HepG2 (cell line): Measurements from ENCODE around the gene STAP2. TPM values are rescaled to one million over a fixed set of nuclear protein-coding genes. Genes with fewer than 3 reads are reported as not detected.

ENCODE experiments used
- ATAC-seq: fragments of 200-7000 bp; cut with Tn5 transposase; 3 replicates; pipeline ENCODE4 v1.9.1; 2020; ENCODE audit warnings: mild to moderate bottlenecking, moderate library complexity
- BruUV-seq: library from RNA; stranded (reverse); fragments of 400-500 nt; replicated peaks from 2 replicates; lab custom pipeline; 2021; lab: Mats Ljungman, UMichigan
- CTCF ChIA-PET: fragments of 300-600 bp; formaldehyde crosslinking; extraction: SDS; loops from one replicate; lab custom pipeline; 2021; ENCODE audit warnings: low total read pairs, inconsistent platforms, low intra/inter-chr PET ratio; lab: Yijun Ruan, JAX
- POLR2A ChIA-PET: fragments of 350-600 bp; sonication (Branson Sonifier 250); formaldehyde crosslinking; loops from one replicate; lab custom pipeline; 2020; ENCODE audit warnings: antibody characterized with exemption, inconsistent platforms; lab: Yijun Ruan, JAX
- DNase-seq: peaks from one replicate; pipeline ENCODE4 v3.0.0-alpha.2; 2015; ENCODE audit warnings: low spot score
- FAIRE-seq: peaks from 3 replicates; lab custom pipeline; 2011; peaks lifted over from hg19 to GRCh38; lab: Jason Lieb, UNC
- H2AFZ ChIP-seq: one replicate; pipeline ENCODE4 v1.6.1; 2011; ENCODE audit warnings: low read length, inconsistent platforms
- H3K27ac ChIP-seq: fragments of 300-600 bp; 3 replicates; pipeline ENCODE4 v1.8.0; 2011; ENCODE audit warnings: mixed run types, mild to moderate bottlenecking, mixed read lengths, low read length, inconsistent platforms; ENCODE audit not compliant: insufficient read depth; ENCODE audit errors: extremely low read length
- H3K27me3 ChIP-seq, 2 experiments: fragments of 200-600 bp in 1 of 2; 2 replicates in 1 of 2; 3 replicates in 1 of 2; pipeline versions ENCODE4 v1.6.0 to v1.8.0; 2011; ENCODE audit warnings: low read length in 2 of 2, mild to moderate bottlenecking in 2 of 2, moderate library complexity in 2 of 2, inconsistent platforms in 1 of 2; ENCODE audit not compliant: insufficient read depth in 2 of 2, control insufficient read depth in 1 of 2
- H3K36me3 ChIP-seq, 2 experiments: fragments of 200-600 bp in 1 of 2; replicated peaks in 1 of 2; 2 replicates in 1 of 2; 3 replicates in 1 of 2; pipeline versions ENCODE4 v1.5.1 to v1.8.0; 2011; ENCODE audit warnings: low read length in 2 of 2, inconsistent platforms in 1 of 2; ENCODE audit not compliant: insufficient read depth in 2 of 2, control insufficient read depth in 1 of 2
- H3K4me1 ChIP-seq: 2 replicates; pipeline ENCODE4 v1.5.1; 2012; ENCODE audit warnings: low read length, inconsistent platforms; ENCODE audit not compliant: insufficient read depth
- H3K4me2 ChIP-seq: 2 replicates; pipeline ENCODE4 v1.6.0; 2011; ENCODE audit warnings: low read depth, low read length, inconsistent platforms
- H3K4me3 ChIP-seq, 3 experiments: fragments of 200-600 bp in 1 of 3; sonication (generic), shearing (Covaris generic) in 1 of 3; replicated peaks in 1 of 3; 2 replicates each; pipeline ENCODE4 v1.5.1; 2011 to 2016; ENCODE audit warnings: low read length in 3 of 3, inconsistent platforms in 2 of 3, low read depth in 2 of 3, mild to moderate bottlenecking in 2 of 3, control low read depth in 1 of 3, mixed read lengths in 1 of 3; ENCODE audit not compliant: insufficient read depth in 1 of 3
- H3K79me2 ChIP-seq: one replicate; pipeline ENCODE4 v1.6.1; 2011; ENCODE audit warnings: low read length, inconsistent platforms; ENCODE audit not compliant: insufficient read depth
- H3K9ac ChIP-seq: 2 replicates; pipeline ENCODE4 v1.6.0; 2011; ENCODE audit warnings: mild to moderate bottlenecking, low read depth, low read length, inconsistent platforms; ENCODE audit not compliant: insufficient read depth
- H3K9me3 ChIP-seq: 2 replicates; pipeline ENCODE4 v1.5.1; 2012; ENCODE audit warnings: mild to moderate bottlenecking, low read length
- H4K20me1 ChIP-seq: 2 replicates; pipeline ENCODE4 v1.6.0; 2011; ENCODE audit warnings: inconsistent platforms, mild to moderate bottlenecking, low read length, moderate library complexity; ENCODE audit not compliant: insufficient read depth
- ADNP ChIP-seq: sonication (generic); formaldehyde crosslinking; IDR thresholded peaks from 2 replicates; pipeline ENCODE4 v1.4.0; 2020; ENCODE audit warnings: missing genetic modification reagents
- FOXC1 ChIP-seq: sonication (generic); formaldehyde crosslinking; IDR thresholded peaks from 2 replicates; pipeline ENCODE4 v1.8.0; 2022; ENCODE audit warnings: mild to moderate bottlenecking, missing genetic modification reagents, borderline replicate concordance
- POLR2AphosphoS5 ChIP-seq: IDR thresholded peaks from 2 replicates; pipeline ENCODE4 v1.6.1; 2012; ENCODE audit warnings: low read depth, low read length
- POLR2G ChIP-seq: fragments of 200-400 bp; formaldehyde crosslinking; IDR thresholded peaks from 2 replicates; pipeline ENCODE4 v1.6.1; 2018; ENCODE audit warnings: mild to moderate bottlenecking, low read depth, low read length, moderate library complexity
- RBM22 ChIP-seq: fragments of 200-400 bp; formaldehyde crosslinking; optimal IDR thresholded peaks from 2 replicates; pipeline ENCODE3; 2017; ENCODE audit warnings: mild to moderate bottlenecking, low read length, moderate library complexity
- REPIN1 ChIP-seq: sonication (generic); formaldehyde crosslinking; IDR thresholded peaks from 2 replicates; pipeline ENCODE4 v1.8.0; 2022; ENCODE audit warnings: missing genetic modification reagents, low read depth, mild to moderate bottlenecking, borderline replicate concordance
- YY1 ChIP-seq: IDR thresholded peaks from 2 replicates; pipeline ENCODE4 v1.6.1; 2011; ENCODE audit warnings: low read length, low read depth, moderate library complexity, mild to moderate bottlenecking; ENCODE audit not compliant: insufficient read depth, insufficient replicate concordance
- ZNF143 ChIP-seq: sonication (generic); formaldehyde crosslinking; IDR thresholded peaks from 2 replicates; pipeline ENCODE4 v1.4.0; 2020; ENCODE audit warnings: missing genetic modification reagents
- ZNF253 ChIP-seq: sonication (generic); formaldehyde crosslinking; IDR thresholded peaks from 2 replicates; pipeline ENCODE4 v1.8.0; 2022; ENCODE audit warnings: mild to moderate bottlenecking, missing genetic modification reagents, borderline replicate concordance
- ZNF557 ChIP-seq: sonication (generic); formaldehyde crosslinking; IDR thresholded peaks from 2 replicates; pipeline ENCODE4 v1.4.0; 2020; ENCODE audit warnings: missing genetic modification reagents
- ZNF703 ChIP-seq: sonication (generic); formaldehyde crosslinking; IDR thresholded peaks from 2 replicates; pipeline ENCODE4 v1.5.1; 2020; ENCODE audit warnings: missing genetic modification reagents, mild to moderate bottlenecking, moderate library complexity, borderline replicate concordance
- ZNF746 ChIP-seq: sonication (generic); formaldehyde crosslinking; IDR thresholded peaks from 2 replicates; pipeline ENCODE4 v1.8.0; 2022; ENCODE audit warnings: mild to moderate bottlenecking, missing genetic modification reagents
- WGBS: methylation state at CpG from one replicate; pipeline ENCODE4 v1.1.6; 2017; ENCODE audit warnings: low lambda C conversion rate; 5-methylcytosine and 5-hydroxymethylcytosine counted together
- in situ Hi-C: cut with HindIII; loops from 2 replicates; pipeline ENCODE4 v1.10.0; 2017; ENCODE audit warnings: low pct_unique_long_range_greater_than_20kb; ENCODE audit not compliant: extremely low pct_ligation_motif_present
- intact Hi-C: fragments of 100-400 bp; cut with micrococcal nuclease; formaldehyde crosslinking; loops from one replicate; pipeline ENCODE4 v1.10.0; 2022; ENCODE audit not compliant: unreplicated experiment
- polyA plus RNA-seq, 8 experiments: library from polyadenylated mRNA; depleted of rRNA in 3 of 8; stranded (reverse) in 7 of 8; unstranded in 1 of 8; fragments of >200 nt; fragmentation: Illumina TruSeq in 4 of 8; extraction: Trizol in 4 of 8; gene quantifications; 2 replicates each; pipeline versions ENCODE4 v1.2.1 to v1.2.3, GENCODE V29; 2011 to 2016; ENCODE audit warnings: low read depth in 4 of 8, missing spikeins in 1 of 8, mixed read lengths in 1 of 8; ENCODE audit not compliant: insufficient read depth in 1 of 8
- total RNA-seq, 5 experiments: library from RNA; depleted of rRNA; stranded (reverse); fragments of >200 nt; fragmentation: Illumina TruSeq; extraction: Trizol; gene quantifications; 2 replicates each; pipeline ENCODE4 v1.2.3, GENCODE V29; 2016; ENCODE audit warnings: low read depth in 1 of 5
- TF ChIP-seq, protein P1 (sequence below): sonication (generic); formaldehyde crosslinking; IDR thresholded peaks from 2 replicates; pipeline ENCODE4 v1.4.0; 2020; ENCODE audit warnings: missing genetic modification reagents
- TF ChIP-seq, protein P2 (sequence below): sonication (generic); formaldehyde crosslinking; IDR thresholded peaks from 2 replicates; pipeline ENCODE4 v1.8.0; 2022; ENCODE audit warnings: mild to moderate bottlenecking, missing genetic modification reagents; ENCODE audit not compliant: insufficient replicate concordance
- TF ChIP-seq, protein P3 (sequence below): sonication (generic); formaldehyde crosslinking; IDR thresholded peaks from 2 replicates; pipeline ENCODE4 v1.4.0; 2020; ENCODE audit warnings: missing genetic modification reagents, borderline replicate concordance

Gene STAP2
- total and polyA plus RNA-seq, 2 of the 13 experiments (the other 11 are each of a cell fraction or from before 2014, with no cell fraction given): 39.0 to 43.7 TPM

DNA sequence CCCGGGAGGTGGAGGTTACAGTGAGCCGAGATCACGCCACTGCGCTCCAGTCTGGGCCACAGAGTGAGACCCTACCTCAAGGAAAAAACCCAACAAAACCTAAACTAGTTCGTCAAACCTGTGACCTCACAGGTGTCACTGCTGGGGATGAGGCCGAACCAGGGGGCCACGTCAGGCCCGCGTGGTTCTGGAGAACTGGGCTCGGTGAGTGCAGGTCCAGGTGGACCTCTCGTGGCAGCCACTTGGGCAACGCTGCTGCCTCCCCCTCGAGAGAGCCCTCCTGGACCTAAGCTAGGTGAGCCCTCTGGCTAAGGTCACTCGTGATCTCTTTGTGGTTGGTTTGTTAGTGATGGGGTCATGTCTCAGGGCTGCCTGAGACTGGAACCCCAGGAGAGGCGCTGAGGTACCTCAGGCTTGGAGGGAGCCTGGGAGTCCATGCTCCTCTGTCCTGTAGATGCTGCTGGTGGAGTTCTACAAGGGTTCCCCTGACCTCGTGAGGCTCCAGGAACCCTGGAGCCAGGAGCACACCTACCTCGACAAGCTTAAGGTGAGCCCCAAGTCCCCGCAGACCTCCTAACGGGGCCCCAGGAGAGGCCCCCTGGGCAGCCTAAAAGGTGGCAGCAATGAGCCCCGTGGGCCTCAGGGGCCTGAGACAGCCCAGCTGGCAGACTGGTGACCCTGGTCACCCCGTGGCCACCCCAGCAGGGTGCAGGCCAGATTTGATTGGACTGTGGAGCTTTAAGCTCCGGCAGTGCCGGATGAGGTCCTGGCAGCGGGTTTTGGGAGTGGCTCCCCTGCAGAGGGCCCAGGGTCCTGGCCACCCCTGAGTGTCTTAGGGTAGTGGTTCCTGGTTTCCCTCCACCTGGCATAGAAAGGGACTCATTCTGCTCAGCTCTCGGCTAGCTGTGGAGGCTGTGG is 20.3 kb upstream of the STAP2 start:
- WGBS: over 99% methylated on average over 14 of the region's 25 CpGs
- H4K20me1 ChIP-seq: no peaks in the 10 kb centered on the region
- in situ Hi-C loops: no loop called here
- no peak overlapping the region for H3K27ac ChIP-seq
- POLR2A ChIA-PET: interaction anchor here (1.1 to 3.2 kb wide), 3 partner anchors 16 to 28 kb away, joined by 3 to 11 read pairs (median 10); partner anchors contain the start of gene MPND
- H3K36me3 ChIP-seq: peaks cover 18 to 41% of the 10 kb centered on the region in 2 experiments; a peak in 4 of 5 replicates
- no peak overlapping the region for H3K9ac ChIP-seq
- no peak overlapping the region for H3K4me3 ChIP-seq
- H3K79me2 ChIP-seq: no peaks in the 10 kb centered on the region
- no peak for ATAC-seq
- no peak overlapping the region for H3K4me2 ChIP-seq
- intact Hi-C loops: no loop called here
- CTCF ChIA-PET: no interaction called here
- H3K4me1 ChIP-seq: no peaks in the 10 kb centered on the region
- H3K9me3 ChIP-seq: no peaks in the 10 kb centered on the region
- no TSS peak for BruUV-seq
- H3K27me3 ChIP-seq: no peaks in the 10 kb centered on the region
- FAIRE-seq: no peak
- H2AFZ ChIP-seq: no peak overlapping the region
- no peak for DNase-seq
- TF ChIP-seq, protein P1, sequence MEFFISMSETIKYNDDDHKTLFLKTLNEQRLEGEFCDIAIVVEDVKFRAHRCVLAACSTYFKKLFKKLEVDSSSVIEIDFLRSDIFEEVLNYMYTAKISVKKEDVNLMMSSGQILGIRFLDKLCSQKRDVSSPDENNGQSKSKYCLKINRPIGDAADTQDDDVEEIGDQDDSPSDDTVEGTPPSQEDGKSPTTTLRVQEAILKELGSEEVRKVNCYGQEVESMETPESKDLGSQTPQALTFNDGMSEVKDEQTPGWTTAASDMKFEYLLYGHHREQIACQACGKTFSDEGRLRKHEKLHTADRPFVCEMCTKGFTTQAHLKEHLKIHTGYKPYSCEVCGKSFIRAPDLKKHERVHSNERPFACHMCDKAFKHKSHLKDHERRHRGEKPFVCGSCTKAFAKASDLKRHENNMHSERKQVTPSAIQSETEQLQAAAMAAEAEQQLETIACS (CRISPR knock-in tag): no peak
- no peak for TF ChIP-seq ZNF703 (CRISPR knock-in tag)
- no peak for TF ChIP-seq ZNF557 (CRISPR knock-in tag)
- no peak for TF ChIP-seq YY1
- TF ChIP-seq ADNP (CRISPR knock-in tag): no peak
- TF ChIP-seq REPIN1: no peak
- TF ChIP-seq, protein P2, sequence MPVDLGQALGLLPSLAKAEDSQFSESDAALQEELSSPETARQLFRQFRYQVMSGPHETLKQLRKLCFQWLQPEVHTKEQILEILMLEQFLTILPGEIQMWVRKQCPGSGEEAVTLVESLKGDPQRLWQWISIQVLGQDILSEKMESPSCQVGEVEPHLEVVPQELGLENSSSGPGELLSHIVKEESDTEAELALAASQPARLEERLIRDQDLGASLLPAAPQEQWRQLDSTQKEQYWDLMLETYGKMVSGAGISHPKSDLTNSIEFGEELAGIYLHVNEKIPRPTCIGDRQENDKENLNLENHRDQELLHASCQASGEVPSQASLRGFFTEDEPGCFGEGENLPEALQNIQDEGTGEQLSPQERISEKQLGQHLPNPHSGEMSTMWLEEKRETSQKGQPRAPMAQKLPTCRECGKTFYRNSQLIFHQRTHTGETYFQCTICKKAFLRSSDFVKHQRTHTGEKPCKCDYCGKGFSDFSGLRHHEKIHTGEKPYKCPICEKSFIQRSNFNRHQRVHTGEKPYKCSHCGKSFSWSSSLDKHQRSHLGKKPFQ: no peak
- TF ChIP-seq RBM22: peak; percentile 6
- no peak for TF ChIP-seq ZNF746 (CRISPR knock-in tag)
- TF ChIP-seq, protein P3, sequence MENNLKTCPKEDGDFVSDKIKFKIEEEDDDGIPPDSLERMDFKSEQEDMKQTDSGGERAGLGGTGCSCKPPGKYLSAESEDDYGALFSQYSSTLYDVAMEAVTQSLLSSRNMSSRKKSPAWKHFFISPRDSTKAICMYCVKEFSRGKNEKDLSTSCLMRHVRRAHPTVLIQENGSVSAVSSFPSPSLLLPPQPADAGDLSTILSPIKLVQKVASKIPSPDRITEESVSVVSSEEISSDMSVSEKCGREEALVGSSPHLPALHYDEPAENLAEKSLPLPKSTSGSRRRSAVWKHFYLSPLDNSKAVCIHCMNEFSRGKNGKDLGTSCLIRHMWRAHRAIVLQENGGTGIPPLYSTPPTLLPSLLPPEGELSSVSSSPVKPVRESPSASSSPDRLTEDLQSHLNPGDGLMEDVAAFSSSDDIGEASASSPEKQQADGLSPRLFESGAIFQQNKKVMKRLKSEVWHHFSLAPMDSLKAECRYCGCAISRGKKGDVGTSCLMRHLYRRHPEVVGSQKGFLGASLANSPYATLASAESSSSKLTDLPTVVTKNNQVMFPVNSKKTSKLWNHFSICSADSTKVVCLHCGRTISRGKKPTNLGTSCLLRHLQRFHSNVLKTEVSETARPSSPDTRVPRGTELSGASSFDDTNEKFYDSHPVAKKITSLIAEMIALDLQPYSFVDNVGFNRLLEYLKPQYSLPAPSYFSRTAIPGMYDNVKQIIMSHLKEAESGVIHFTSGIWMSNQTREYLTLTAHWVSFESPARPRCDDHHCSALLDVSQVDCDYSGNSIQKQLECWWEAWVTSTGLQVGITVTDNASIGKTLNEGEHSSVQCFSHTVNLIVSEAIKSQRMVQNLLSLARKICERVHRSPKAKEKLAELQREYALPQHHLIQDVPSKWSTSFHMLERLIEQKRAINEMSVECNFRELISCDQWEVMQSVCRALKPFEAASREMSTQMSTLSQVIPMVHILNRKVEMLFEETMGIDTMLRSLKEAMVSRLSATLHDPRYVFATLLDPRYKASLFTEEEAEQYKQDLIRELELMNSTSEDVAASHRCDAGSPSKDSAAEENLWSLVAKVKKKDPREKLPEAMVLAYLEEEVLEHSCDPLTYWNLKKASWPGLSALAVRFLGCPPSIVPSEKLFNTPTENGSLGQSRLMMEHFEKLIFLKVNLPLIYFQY (CRISPR knock-in tag): no peak
- no peak for TF ChIP-seq FOXC1 (CRISPR knock-in tag)
- TF ChIP-seq POLR2G: 0 out of 2 replicates have a peak, but pooled peaks have one; percentile 17
- TF ChIP-seq POLR2AphosphoS5: 0 out of 2 replicates have a peak, but pooled peaks have one; percentile 32
- TF ChIP-seq ZNF253 (CRISPR knock-in tag): no peak
- TF ChIP-seq ZNF143 (CRISPR knock-in tag): no peak
